A549 (cell line): ENCODE results near the gene RAD51B. TPM values are rescaled to one million over a fixed set of nuclear protein-coding genes. Genes with fewer than 3 reads are reported as not detected.

Source experiments
- ATAC-seq, 2 experiments: fragments of 200-7000 bp in 1 of 2; fragments of >200 bp in 1 of 2; cut with Nextera tagmentation in 1 of 2; cut with Tn5 transposase in 1 of 2; 3 replicates each; pipeline versions ENCODE4 v1.8.0 to v1.9.1; 2018 to 2020; ENCODE audit warnings: mild to moderate bottlenecking in 1 of 2, moderate library complexity in 1 of 2
- CTCF ChIA-PET: fragments of 300-600 bp; sonication (Branson Sonifier 250); formaldehyde crosslinking; extraction: SDS; loops from one replicate; lab custom pipeline; 2021; ENCODE audit warnings: antibody characterized with exemption, inconsistent platforms; lab: Yijun Ruan, JAX
- POLR2A ChIA-PET: fragments of 350-600 bp; formaldehyde crosslinking; extraction: SDS; loops from one replicate; lab custom pipeline; 2021; ENCODE audit warnings: antibody characterized with exemption, inconsistent platforms; lab: Yijun Ruan, JAX
- DNase-seq, 2 experiments: peaks; one replicate each; pipeline versions ENCODE4 v3.0.0 to v3.0.0-alpha.2; 2011 to 2016; ENCODE audit warnings: low read depth in 1 of 2, low spot score in 1 of 2
- FAIRE-seq: peaks from 2 replicates; lab custom pipeline; 2011; peaks lifted over from hg19 to GRCh38; lab: Jason Lieb, UNC
- H3K27ac ChIP-seq, 2 experiments: fragments of >200 bp; sonication (Bioruptor Twin); formaldehyde crosslinking; 3 replicates each; pipeline ENCODE4 v1.5.1; 2016 to 2017
- H3K4me1 ChIP-seq: fragments of >200 bp; sonication (Bioruptor Twin); formaldehyde crosslinking; 3 replicates; pipeline ENCODE4 v1.6.1; 2016
- H3K4me2 ChIP-seq: fragments of >200 bp; sonication (Bioruptor Twin); formaldehyde crosslinking; 3 replicates; pipeline ENCODE4 v1.6.1; 2016
- H3K4me3 ChIP-seq: fragments of >200 bp; sonication (Bioruptor Twin); formaldehyde crosslinking; 3 replicates; pipeline ENCODE4 v1.5.1; 2016
- H3K9me3 ChIP-seq: fragments of >200 bp; sonication (Bioruptor Twin); formaldehyde crosslinking; 3 replicates; pipeline ENCODE4 v1.6.1; 2016
- ATOH8 ChIP-seq: fragments of 250-450 bp; sonication (Bioruptor Pico); IDR thresholded peaks from 2 replicates; pipeline ENCODE4 v1.5.0; 2020; ENCODE audit warnings: low read depth, mild to moderate bottlenecking, moderate library complexity
- CBX2 ChIP-seq: fragments of 200-600 bp; sonication (generic); IDR thresholded peaks from 2 replicates; pipeline ENCODE4 v1.6.1; 2016; ENCODE audit warnings: low read depth, mild to moderate bottlenecking, borderline replicate concordance
- EP300 ChIP-seq, 2 experiments: fragments of >200 bp; sonication (Bioruptor Twin); formaldehyde crosslinking; IDR thresholded peaks; 2 replicates in 1 of 2; 3 replicates in 1 of 2; pipeline ENCODE4 v1.6.1; 2016 to 2017
- FOSB ChIP-seq: fragments of 250-450 bp; sonication (Bioruptor Pico); IDR thresholded peaks from 2 replicates; pipeline ENCODE4 v1.5.0; 2020; ENCODE audit warnings: mild to moderate bottlenecking, moderate library complexity
- FOSL2 ChIP-seq, 2 experiments: fragments of 450-650 bp in 1 of 2; fragments of >200 bp in 1 of 2; sonication (Bioruptor Twin) in 1 of 2; formaldehyde crosslinking; IDR thresholded peaks; 2 replicates each; pipeline versions ENCODE4 v1.5.0 to v1.6.1; 2016 to 2020; ENCODE audit warnings: mild to moderate bottlenecking in 1 of 2, moderate library complexity in 1 of 2
- GATA3 ChIP-seq: IDR thresholded peaks from 2 replicates; pipeline ENCODE4 v1.6.1; 2012; ENCODE audit warnings: borderline replicate concordance
- HES2 ChIP-seq: fragments of >200 bp; sonication (Bioruptor Twin); formaldehyde crosslinking; IDR thresholded peaks from 2 replicates; pipeline ENCODE4 v1.6.1; 2016
- JUNB ChIP-seq: fragments of >200 bp; sonication (Bioruptor Twin); formaldehyde crosslinking; IDR thresholded peaks from 2 replicates; pipeline ENCODE4 v1.6.1; 2016
- KDM1A ChIP-seq: fragments of 200-600 bp; sonication (generic); IDR thresholded peaks from 2 replicates; pipeline ENCODE4 v1.6.1; 2016; ENCODE audit warnings: low read depth, mild to moderate bottlenecking
- MAFK ChIP-seq: fragments of 450-650 bp; IDR thresholded peaks from 2 replicates; pipeline ENCODE4 v1.6.1; 2014; ENCODE audit not compliant: partially characterized antibody
- MAZ ChIP-seq: fragments of 150-350 bp; IDR thresholded peaks from 2 replicates; pipeline ENCODE4 v1.6.1; 2014; ENCODE audit warnings: antibody characterized with exemption, low read depth, low read length, borderline replicate concordance
- MYC ChIP-seq: IDR thresholded peaks from 2 replicates; pipeline ENCODE4 v1.6.1; 2012; ENCODE audit warnings: mild to moderate bottlenecking, inconsistent platforms, low read length, improper control_type of control experiment, borderline replicate concordance
- RCOR1 ChIP-seq: fragments of 150-350 bp; IDR thresholded peaks from 2 replicates; pipeline ENCODE4 v1.6.1; 2014; ENCODE audit warnings: antibody characterized with exemption, low read length, low read depth
- REST ChIP-seq: fragments of 200-600 bp; sonication (generic); IDR thresholded peaks from 2 replicates; pipeline ENCODE4 v1.6.1; 2016; ENCODE audit warnings: antibody characterized with exemption, mild to moderate bottlenecking, moderate library complexity
- SREBF2 ChIP-seq: fragments of 450-650 bp; IDR thresholded peaks from 2 replicates; pipeline ENCODE4 v1.6.1; 2014; ENCODE audit warnings: mild to moderate bottlenecking, moderate library complexity
- ZSCAN20 ChIP-seq: fragments of 250-450 bp; sonication (Bioruptor Pico); IDR thresholded peaks from 2 replicates; pipeline ENCODE4 v1.8.0; 2022; ENCODE audit warnings: mild to moderate bottlenecking, moderate library complexity
- WGBS: methylation state at CpG from one replicate; pipeline ENCODE4 v1.1.6; 2017; ENCODE audit errors: missing lambda C conversion rate; 5-methylcytosine and 5-hydroxymethylcytosine counted together
- polyA plus RNA-seq, 4 experiments: library from polyadenylated mRNA; depleted of rRNA in 3 of 4; stranded (reverse); fragments of >200 nt; fragmentation: RNase III in 1 of 4; extraction: RNeasy Plus Mini Kit Qiagen cat#74134 plus additional on column Dnase treatment in 1 of 4; gene quantifications; 2 replicates in 3 of 4; 3 replicates in 1 of 4; pipeline ENCODE4 v1.2.3, GENCODE V29; 2011 to 2017
- TF ChIP-seq, protein P1 (sequence below): fragments of 150-350 bp; IDR thresholded peaks from 2 replicates; pipeline ENCODE4 v1.6.1; 2014; ENCODE audit warnings: low read depth, mild to moderate bottlenecking, low read length
- TF ChIP-seq, protein P2 (sequence below): fragments of >200 bp; sonication (Bioruptor Twin); formaldehyde crosslinking; IDR thresholded peaks from 3 replicates; pipeline ENCODE4 v1.6.1; 2016

Gene RAD51B
- polyA plus RNA-seq, 2 of the 4 experiments (the other 2 are of a cell fraction) = 7.2 to 10.8 TPM

DNA sequence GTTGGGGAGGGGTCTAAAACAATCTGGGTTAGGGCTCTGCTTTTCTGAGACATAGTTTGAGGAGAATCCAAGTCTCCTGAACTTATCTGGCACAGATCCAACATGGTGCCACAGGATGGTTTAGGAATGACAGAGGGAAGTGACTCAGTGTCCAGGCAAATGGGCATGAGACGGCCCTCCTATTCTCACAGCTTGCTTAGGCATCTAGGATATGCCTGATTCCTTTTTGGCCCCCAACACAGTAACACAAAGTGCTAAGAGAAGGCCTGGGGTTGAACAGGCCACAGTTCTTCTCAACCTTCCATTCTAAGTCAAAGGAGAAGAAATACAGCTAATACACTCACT lies 855.6 kb downstream of the RAD51B start:
- Histone ChIP-seq H3K4me3 (no peak overlapping the region), H3K4me1 (peaks cover 23% of the 10 kb centered on the region), H3K9me3 (peaks cover 3% of the 10 kb centered on the region; the same call in 1 of the 3 replicates), H3K4me2 (no peak overlapping the region; the same call in 2 of the 3 replicates), H3K27ac (peak overlapping the region; percentile 31 to 76; a peak in 5 of 6 replicates)
- FAIRE-seq = no peak
- TF ChIP-seq FOSL2 (IDR thresholded peaks at IDR 0.05) = no peak
- peak; percentile 12; the same call in 1 of the 2 replicates for TF ChIP-seq FOSL2 (CRISPR knock-in tag; IDR thresholded peaks at IDR 0.05)
- TF ChIP-seq ZSCAN20 (CRISPR knock-in tag) = no peak
- TF ChIP-seq, protein P1, sequence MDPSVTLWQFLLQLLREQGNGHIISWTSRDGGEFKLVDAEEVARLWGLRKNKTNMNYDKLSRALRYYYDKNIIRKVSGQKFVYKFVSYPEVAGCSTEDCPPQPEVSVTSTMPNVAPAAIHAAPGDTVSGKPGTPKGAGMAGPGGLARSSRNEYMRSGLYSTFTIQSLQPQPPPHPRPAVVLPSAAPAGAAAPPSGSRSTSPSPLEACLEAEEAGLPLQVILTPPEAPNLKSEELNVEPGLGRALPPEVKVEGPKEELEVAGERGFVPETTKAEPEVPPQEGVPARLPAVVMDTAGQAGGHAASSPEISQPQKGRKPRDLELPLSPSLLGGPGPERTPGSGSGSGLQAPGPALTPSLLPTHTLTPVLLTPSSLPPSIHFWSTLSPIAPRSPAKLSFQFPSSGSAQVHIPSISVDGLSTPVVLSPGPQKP = no peak
- no peak for TF ChIP-seq MAFK
- CTCF ChIA-PET = interaction anchor here (0.7 kb wide), 1 partner anchor 20 kb away, joined by 3 read pairs; no protein-coding TSS in a partner anchor
- DNase-seq = no peak
- WGBS = 31% methylated on average over 1 of the region's 1 CpG
- POLR2A ChIA-PET = no interaction called here
- ATAC-seq = no peak; a peak in 1 of 6 replicates

DNA sequence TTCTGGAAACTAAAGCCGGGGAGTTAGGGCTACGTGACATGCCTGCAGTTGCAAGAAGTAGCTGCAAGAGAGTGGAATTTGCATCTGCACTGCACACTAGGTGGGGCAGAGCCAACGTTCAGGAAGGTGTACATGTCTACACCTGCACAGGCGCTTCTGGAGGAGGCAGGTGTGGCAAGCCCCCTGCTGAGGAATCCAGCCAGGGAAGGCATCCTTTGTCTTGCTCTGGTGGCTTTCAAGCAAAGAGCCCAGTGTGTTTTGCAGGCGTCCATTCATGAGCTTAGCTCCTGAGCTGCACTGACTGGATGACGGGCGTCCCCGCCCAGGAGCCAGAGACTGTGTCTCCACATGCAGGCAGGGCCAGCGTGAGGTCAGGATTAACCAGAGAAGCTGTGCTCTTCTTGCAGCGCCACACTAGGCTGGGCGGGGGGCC lies 856.9 kb downstream of the RAD51B start:
- CTCF ChIA-PET = interaction anchor here (0.6 to 1.8 kb wide), 6 partner anchors 11 to 774 kb away, joined by 3 to 4 read pairs (median 3); no protein-coding TSS in a partner anchor
- peaks cover 25% of the 10 kb centered on the region for H3K4me1 ChIP-seq
- POLR2A ChIA-PET = no interaction called here
- H3K4me3 ChIP-seq = no peak overlapping the region
- H3K27ac ChIP-seq = peak overlapping the region in 1 of 2 experiments; percentile 94; a peak in 3 of 6 replicates
- H3K4me2 ChIP-seq = no peak overlapping the region
- TF ChIP-seq KDM1A (no peak), FOSB (CRISPR knock-in tag) (no peak), HES2 (no peak), MAZ (no peak), EP300 (IDR thresholded peaks at IDR 0.05) (no peak), CBX2 (no peak), MYC (no peak), REST (no peak), JUNB (no peak), SREBF2 (no peak), RCOR1 (no peak), ATOH8 (CRISPR knock-in tag) (no peak), GATA3 (no peak)
- TF ChIP-seq, protein P2, sequence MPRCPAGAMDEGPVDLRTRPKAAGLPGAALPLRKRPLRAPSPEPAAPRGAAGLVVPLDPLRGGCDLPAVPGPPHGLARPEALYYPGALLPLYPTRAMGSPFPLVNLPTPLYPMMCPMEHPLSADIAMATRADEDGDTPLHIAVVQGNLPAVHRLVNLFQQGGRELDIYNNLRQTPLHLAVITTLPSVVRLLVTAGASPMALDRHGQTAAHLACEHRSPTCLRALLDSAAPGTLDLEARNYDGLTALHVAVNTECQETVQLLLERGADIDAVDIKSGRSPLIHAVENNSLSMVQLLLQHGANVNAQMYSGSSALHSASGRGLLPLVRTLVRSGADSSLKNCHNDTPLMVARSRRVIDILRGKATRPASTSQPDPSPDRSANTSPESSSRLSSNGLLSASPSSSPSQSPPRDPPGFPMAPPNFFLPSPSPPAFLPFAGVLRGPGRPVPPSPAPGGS = no peak
- no peak; a peak in 1 of 6 replicates for ATAC-seq
- no peak for FAIRE-seq
- no peak for DNase-seq
- peaks cover 7% of the 10 kb centered on the region; the same call in 1 of the 3 replicates for H3K9me3 ChIP-seq
- WGBS = 85% methylated on average over 7 of the region's 11 CpGs
